Cerebellar nuclear complex (tissue), 1 donor: ENCODE data around the gene CSF3R.
A peak's percentile ranks its signal among the peaks of the same experiment; 100 is the strongest.

Experiments used
- DNase-seq, 2 experiments: peaks; one replicate each; lab custom pipeline; 2025; lab: John Stamatoyannopoulos, UW

The CSF3R gene

DNA sequence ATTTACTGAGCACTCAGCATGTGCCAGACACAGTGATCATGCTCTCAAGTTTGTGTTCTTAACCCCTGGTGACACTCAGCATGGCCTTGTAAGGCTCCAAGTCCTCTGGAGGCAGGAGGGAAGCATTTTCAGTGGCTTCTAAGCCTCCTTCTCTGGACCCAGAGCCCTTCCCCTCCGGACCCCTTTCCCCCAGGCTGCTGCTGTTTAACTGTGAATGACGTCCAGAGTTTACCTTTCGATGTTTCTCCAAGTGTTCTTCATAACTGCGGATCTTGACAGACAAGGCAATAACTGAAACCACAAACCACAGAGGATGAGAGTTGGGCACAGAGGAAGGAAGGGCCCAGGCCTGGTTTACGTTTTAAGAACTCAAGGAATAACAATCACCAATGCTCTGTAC, 25.0 kb downstream of the CSF3R start:
- DNase-seq: no peak

DNA sequence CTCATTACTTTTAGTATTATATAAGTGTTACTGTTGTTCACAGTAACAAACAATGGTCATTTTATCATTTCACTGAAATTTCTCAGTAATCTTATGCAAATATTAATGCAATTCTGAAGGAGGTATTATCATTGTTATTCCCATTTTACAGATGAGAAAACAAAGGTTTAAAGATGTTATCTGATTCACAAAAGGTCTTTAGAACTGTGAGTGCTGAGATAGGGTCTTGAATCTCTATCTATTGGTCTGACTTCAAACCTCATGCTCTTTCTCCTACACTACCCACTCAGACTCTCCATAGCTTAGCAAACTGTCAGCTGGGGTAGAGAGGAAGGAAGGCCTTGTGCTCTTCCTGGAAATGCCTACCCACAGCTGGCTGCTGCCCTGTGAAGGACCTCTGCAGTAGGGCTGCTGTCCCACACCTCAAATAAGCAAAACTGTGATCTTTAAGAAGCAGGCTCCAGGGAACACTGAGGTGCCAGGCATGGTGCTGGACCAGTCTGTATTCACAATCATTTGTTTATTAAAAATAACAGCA, 26.3 kb downstream of the CSF3R start:
- no peak for DNase-seq

DNA sequence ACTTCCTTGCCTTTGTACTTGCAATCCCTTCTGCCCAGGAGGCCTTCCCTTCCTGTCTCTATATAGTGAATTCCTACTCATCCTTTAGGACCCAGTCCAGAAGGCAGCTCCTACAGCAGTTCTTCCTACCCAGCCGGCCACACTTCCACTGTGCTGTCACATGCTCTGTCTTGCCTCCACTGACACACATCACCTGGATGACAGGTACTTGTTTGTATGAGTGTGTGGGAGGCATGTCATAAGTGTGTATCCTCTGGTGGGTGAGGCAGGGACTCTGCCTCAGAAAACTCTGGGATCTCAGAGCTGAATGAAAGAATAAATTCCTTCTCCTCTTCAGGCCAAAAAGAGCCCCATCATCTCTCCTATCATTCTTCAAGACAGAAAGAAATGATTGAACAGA, 27.3 kb downstream of the CSF3R start:
- no peak for DNase-seq

DNA sequence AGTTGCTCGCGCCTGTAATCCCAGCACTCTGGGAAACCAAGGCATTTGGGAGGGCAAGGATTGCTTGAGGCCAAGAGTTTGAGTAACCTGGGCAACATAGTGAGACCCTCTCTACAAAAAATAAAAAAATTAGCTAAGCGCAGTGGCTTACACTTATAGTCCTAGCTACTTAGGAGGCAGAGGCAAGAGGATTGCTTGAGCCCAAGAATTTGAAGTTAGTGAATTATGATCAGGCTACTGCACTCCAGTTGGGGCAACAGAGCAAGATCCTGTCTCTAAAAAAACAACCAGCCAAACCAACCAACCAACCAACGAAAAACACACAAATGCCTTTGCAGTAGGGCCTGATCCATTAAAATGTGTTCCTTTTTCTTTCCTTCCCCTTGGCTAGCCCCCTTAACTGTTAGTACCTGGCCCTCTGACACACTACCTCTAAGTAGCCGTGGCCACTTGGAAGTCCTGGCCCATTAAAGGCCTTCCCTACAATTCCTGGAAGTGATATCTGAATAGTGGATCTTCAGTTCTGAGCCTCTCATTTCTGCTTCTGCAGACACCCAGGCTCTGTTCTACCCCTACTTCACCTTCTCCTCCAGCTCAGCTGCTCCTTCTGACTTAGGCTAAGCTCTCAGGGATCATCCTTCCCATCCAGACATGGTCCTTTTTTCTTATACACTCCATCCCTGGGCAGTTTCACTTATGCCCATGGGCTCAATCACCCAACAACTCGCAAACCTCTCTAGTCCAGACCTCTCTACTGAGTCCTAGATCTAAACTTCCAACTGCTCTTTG, 28.9 kb downstream of the CSF3R start:
- DNase-seq: no peak

DNA sequence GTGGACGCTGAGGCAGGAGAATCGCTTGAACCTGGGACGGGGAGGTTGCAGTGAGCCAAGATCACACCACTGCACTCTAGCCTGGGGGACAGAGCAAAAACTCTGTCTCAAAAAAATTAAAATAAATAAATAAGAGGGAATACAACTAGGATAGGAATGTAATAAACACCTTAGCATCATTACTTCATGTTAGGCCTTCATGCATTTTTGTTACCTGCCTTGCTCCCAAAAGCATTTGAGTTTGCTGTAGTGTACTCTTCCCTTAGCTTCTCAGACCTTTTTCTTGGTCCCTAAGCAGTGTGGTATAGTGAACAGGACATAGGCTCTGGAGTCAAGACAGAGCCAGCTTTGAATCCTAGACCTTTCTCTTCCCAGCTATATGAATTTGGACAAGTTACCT, 29.7 kb downstream of the CSF3R start:
- no peak for DNase-seq

DNA sequence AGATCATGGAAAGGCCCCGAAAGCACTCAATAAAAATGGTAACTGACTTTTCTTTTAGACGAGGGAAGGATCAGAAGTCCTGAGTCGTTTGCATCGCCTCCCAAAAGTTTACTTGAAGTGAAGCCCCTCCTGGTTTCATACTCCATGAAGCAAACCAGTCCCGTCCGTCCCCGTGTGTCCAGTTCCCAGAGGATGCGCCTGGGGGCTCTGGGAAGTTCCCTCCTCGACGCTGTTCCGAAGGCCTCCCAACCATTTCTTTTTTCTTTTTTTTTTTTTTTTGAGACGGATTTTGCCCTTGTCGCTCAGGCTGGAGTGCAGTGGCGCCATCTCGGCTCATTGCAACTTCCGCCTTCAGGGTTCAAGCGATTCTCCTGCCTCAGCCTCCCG, 31.8 kb downstream of the CSF3R start:
- DNase-seq: no peak

DNA sequence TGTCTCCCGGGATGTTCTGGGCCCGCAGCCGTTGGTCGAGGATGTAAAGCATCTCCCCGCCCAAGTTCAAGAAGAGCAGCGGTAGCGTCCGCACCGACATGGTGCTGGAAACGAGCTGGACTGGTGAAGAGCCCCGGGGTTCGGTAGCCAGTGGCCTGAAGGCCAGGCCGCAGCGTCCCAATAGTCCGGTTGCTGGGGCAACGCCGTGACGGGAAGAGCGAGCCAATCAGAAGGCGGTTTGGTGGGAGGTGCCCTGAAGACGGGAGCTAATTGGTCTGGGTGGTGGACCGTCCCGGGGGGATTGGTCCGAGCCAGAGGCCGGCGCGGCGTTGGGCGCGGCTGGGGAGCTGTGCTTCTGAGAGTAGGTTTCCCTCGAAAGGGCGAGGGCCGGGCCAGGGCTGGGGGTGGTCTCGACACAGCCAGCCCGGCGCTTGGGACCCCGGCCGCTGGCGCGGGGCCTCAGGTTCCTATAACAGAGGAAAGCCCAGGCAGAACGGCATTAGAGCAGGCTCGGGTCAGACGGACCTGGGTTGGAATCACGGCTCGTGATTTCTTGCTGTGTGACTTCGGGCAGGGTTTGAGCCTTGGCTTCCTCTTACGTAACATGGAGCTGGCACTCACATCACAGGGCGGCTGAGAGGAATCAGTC, 32.3 kb downstream of the CSF3R start, which contains the start of gene OSCP1:
Gene OSCP1 (minus strand): TSS at position 182 of the 649 bp plus-strand sequence. CDS start 82 bp downstream, at position 100.
- peak; percentile 27 to 78 for DNase-seq

DNA sequence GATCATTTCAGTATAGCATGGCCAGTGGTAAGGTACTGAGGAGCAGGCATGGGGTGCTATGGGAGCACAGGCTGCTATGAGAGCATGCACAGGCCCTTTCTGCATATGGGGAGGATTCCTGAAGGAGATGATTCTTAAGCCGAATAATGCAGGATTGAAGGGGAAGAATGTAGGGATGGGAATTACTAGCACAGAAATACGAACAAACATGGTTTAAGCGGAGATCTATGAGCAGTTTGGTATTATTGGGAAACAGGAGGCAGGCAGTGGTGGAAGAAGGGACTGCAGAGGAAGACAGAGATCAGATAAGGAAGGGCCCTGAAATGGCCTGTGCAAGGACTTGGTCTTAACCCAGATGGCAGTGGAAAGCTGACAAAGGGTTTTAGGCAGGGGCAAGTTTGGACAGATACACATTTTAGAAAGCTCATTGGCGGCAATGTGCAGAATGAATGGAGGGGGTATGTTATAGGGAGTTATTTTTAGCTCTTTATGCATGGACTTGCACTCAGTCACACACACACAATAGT, 34.1 kb downstream of the CSF3R start:
- DNase-seq: no peak

DNA sequence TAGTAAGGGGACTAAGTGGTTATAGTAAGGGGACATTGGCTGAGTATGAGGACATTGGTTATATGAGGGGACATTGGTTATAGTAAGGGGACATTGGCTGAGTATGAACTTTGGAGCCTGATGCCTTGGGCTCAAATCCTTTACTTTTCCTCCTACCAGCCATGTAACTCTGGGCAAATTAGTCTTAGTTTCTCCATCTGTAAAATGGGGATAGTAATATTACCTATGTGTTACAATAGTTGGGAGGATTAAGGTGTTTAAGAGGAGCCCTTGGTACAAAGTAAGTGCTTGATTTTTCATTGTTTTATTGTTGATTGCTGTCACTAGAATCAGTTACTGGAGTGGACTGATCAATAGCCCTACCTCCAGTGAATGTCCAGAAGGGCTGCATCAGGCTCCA, 35.3 kb downstream of the CSF3R start:
- DNase-seq: no peak

DNA sequence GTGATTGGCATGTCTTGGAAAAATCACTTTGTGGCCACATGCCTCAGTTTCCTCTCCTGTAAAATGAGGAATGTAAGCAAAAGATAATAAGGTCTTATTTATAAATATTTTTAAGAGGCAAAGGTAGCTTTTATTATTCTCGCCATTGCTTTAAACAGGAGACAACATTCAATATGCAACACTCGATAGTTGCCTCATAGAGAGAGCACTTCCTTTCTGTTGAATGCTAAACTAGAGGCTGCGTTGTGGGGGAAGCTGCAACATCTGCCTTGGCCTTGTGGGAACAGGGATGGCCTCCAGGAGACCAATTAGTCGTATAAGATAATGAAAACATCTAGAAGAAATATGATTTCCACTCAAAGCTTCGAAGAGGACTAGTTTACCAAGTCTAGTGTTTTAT, 36.0 kb downstream of the CSF3R start:
- no peak for DNase-seq

DNA sequence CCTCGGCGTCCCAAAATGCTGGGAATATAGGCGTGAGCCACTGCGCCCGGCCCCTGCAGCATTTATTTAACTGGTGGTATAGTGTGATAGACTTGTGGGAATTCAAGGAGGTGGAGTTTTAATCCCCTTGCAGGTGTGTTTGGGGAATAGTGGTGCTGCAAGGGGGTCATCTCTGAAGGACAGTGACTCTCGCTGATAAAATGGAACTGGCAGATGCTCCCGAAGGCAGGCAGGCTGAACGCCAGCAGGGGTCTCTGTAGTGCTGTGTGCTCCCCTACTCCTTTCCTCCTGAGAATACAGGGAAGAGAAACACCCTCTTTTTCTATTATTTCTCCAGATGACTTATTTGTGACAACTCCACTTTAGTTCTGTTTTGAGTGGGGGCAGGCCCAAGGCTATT, 36.4 kb downstream of the CSF3R start:
- DNase-seq: no peak

DNA sequence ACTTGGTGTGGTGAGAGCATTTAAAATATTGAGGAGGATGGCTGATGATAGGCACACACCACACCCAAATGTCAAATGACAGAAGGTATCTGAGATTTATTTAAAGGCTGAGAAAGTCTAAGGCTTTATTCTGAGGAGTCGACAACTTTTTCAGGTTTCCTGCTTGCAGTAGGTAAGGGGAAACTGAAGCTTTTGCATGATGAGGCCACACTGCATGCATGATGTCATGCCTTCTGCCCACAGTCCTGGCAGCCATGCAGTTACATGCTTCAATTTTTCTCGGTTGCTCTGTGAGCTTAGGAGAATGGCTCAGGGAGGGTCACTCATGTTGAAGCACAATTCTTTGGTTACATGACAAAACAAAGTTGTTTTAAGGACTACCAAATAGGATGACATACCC, 39.4 kb downstream of the CSF3R start:
- DNase-seq: no peak

DNA sequence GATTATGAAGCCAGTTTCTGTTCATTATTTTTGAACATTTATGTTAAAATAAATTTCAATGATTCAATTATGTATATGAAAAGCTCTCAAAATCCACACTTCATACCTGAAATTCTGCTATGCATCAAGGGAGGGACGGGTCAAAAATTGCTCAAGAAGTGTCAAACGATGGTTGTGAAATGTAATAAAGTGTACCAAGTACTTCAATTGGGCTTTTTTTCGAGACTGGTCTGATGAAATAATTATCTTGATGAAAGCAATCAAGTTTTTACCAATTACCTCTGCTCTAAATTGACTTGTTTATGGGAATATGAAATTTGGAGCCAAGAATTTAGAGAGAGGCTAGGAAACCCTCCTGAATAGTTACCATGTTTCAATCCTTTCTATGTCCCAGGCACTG, 40.4 kb downstream of the CSF3R start:
- DNase-seq: no peak

DNA sequence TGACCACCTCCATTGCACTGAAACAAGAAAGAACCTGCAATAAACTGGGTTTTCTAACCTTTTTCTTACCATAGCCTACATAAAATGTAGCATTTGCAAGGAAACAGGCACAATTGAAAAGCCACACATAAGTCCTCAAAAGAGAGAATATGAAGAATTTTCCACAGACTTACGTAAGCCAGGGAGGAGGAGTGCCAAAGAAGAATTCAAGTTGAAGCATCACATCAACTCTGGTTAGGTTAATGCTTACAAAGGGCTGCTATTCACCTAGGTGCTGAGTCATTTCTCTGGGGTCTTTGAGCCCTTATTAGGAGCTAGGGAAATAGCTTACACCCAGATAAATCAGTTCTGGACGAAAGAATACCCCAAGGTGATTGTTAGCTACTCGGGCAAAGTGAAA, 42.1 kb downstream of the CSF3R start:
- no peak for DNase-seq

DNA sequence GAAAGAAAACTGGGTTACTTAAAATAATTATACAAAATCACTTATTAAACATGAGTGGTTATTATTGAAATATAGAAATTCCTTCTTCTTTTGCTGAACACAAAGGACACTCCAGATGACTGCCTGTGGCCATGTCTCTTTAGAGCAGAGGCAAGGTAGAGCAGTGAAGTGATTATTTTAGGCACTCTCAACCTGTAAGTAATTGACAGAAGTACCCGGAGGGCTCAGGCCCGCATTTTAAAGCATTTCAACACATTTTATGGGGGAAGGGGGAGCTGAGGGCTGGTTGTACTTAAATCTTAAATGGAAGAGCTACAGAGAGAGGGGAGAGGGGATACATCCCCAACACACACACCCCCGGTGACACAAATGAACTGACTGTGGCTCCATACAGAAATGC, 42.7 kb downstream of the CSF3R start:
- DNase-seq: no peak

DNA sequence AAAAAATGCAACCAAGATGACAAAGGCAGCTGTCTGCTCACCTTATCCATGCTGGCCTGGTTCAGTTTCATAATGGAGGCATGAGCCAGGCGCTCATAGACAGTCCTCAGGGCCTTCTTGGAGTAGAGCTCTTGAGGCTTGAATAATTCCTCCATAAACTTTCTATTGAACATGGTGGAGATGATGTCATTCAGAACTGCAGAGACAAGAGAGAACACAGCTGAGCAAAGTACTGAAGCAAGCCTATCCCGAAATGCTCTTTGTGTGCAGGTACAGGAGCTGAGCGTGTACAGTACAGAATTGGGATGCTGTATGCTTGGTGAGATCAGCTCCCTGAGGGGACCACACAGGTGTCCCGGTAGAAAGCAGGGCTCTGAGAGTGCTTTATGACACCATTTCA, 44.0 kb downstream of the CSF3R start:
- no peak for DNase-seq

DNA sequence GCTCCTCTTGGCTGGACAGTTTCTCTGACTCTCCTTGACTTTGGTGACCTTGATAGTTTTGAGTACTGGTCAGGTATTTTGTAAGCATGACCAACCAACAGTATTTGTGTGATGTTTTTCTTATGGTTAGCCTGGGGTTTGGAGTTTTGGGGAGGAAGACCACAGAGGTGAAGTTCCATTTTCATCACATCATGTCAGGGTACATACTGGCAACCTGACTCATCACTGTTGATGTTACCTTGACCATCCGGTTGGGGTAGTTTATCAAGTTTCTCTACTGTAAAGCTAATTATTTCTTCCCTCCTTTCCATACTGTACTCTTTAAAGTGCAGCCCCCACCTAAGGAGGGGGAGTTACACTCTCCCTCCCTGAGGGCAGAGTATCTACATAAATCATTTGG, 45.9 kb downstream of the CSF3R start:
- DNase-seq: no peak

DNA sequence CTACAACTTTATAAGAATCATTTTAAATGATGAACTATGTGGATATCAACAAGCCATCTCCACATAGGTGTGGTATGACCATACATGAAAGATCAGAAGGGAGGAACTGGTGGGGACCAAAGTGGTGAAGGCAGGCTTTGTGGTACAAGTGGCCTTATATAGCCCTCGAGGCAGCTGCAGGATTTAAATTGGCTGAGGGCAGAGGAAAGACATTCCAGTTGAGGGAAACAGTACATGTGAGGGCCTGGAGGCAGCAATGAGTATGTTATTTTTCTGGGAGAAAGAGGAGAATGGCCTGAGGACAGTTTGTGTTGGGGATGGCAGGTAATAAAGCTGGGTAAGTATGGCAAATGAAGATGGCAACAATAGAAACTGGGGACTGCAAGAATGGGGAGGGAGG, 49.6 kb downstream of the CSF3R start:
- DNase-seq: no peak

DNA sequence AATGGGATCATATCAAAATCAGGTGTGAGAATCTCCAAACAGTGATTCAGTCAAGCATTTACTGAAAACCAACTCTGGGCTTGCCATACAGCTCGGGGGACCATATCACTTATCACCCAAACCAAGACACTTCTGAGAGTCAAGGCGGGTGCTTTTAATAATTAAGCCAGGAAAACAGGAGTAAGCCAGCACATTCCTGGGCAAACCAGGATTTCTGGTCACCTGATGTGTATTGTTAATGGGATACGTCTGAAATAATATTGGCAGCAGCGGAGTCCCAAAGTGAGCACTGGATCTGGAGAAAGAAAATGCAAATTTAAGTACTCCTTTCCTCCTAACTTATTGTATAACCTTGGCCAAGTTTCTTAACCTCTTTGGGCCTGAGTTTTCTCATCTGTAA, 50.1 kb downstream of the CSF3R start:
- DNase-seq: no peak

DNA sequence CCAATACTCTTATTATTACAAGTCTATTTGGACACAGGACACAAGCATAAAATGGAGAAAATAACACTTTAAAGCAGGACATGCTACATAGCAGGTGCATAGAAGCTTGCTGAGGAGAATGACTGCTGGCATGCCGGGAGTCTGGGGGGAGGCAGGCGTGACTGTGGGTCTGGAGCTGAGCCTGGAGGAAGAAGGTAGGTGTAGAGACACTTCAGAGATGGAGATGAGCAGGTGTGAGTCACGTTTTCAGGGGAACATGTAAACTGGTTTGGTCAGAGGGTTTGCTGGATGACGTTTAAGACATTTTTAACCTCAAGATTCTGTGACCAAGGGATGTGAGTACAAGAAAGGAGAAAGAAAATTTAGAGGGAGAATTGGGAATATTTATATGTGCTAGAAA, 56.9 kb downstream of the CSF3R start:
- no peak for DNase-seq

DNA sequence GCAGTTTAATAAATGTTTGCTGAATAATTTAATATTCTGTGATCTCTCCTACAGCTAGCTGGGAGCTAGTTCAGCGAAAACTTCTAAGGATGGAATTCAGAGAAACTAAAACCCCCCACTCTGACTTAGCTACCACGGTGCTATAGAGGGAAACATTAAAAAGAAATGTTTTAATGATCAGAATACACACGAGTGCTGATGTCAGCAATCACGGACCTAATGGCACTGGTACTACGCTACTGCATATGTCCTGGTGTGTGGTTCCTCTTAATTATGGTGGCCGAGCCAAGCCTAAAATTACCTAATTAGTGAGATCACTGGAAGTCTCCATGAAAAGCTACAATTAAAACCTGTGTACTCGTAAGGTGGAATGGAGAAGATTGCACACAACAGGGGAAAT, 61.1 kb downstream of the CSF3R start:
- DNase-seq: no peak

DNA sequence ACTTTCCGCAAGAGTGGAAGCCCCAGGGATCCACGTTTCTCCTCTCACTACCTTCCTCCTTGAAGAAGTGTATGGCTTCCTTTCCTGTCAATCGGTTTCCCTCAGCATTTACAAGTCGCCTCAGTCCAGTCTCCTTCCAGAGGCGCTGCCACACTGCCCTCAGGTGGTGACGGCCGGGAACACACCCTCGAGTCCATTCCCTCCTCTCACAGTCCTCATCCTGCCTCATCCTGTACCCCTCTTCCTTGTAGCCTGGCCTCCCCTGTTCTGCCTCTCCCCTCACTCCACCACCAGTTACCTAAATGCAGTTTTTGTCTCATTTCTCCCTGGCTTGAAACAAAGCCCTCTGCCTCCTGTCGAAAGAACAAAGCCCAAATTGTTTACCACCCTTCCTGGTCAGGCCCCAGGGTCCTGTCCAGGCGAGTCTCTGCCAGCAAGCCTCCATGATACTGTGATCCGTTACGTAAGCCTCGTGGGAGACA, 61.8 kb downstream of the CSF3R start:
- DNase-seq: peak in 1 of 2 experiments; percentile 59

DNA sequence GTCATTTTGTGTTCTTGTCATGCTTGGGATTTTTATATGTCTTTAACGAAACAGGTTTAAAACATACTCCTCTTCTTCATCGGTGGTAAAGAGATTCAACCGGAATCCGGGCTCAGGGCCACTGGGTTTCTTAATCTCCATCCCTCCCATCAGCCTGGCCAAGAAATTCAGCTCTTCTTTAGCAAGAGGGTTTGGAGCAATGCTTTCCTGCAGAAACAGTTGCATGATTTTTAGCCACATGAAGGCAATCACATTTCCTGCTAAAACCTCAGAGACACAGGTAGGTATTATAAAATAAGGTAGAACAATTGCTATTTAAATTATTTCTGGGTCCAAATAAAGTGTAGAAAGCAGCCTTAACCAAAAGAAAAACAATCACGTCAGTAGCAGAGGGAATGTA, 62.3 kb downstream of the CSF3R start:
- DNase-seq: no peak
